CD4-positive, alpha-beta T cell treated with Interleukin-17A for 1 hour (primary cell): Measurements from ENCODE around the gene PTPN11.
"Not testable (repeated sequence)": the region's sequence is repeated elsewhere in the genome, so short reads cannot be mapped to it uniquely, and the experiment has no call there.

Source experiments
- DNase-seq: peaks from one replicate; pipeline ENCODE4 v3.0.0-alpha.2; 2020

The PTPN11 gene

DNA sequence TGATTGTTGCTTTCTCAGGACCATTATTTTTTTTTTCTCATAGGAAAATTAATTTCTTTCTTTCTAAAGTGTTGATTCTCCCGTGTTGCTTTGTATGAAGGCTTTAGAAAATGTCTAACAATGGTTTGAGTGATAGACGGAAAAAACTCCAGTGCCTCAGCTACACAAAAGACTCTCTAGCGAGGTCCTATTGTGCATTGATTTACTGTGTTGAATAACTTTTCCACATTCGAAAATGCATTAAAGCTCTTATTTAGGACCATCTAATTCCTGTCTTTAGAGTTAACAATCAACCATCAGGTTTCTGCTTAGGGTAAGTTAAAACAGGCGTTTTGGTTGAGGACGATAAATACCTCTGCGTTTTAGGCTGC is 99.6 kb downstream of the PTPN11 start:
- no peak for DNase-seq

DNA sequence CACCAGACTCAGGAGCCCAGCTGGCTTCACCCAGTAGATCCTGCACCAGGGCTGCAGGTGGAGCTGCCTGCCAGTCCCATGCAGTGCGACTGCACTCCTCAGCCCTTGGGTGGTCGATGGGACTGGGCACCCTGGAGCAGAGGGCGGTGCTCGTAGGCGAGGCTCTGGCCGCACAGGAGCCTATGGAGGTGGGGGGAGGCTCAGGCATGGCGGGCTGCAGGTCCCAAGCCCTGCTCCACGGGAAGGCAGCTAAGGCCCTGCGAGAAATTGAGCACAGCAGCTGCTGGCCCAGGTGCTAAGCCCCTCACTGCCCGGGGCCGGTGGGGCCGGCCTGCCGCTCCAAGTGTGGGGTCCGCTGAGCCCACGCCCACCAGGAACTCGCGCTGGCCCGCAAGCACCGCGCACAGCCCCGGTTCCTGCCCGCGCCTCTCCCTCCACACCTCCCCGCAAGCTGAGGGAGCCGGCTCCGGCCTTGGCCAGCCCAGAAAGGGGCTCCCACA is 101.1 kb downstream of the PTPN11 start:
- DNase-seq = not testable (repeated sequence)

DNA sequence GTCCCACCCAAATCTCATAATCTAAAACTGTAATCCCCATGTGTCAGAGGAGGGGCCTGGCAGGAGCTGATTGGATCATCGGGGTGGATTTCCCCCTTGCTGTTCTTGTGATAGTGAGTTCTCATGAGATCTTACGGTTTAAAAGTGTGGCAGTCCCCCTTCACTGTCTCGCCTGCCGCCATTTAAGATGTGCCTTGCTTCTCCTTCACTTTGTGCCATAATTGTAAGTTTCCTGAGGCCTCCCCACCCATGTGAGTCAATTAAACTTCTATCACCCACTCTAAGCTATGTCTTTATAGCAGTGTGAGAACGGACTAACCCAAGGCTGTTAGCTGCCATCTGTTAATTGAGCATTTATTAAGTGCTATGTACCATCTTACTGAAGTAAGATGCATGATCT is 105.1 kb downstream of the PTPN11 start:
- DNase-seq = no peak

DNA sequence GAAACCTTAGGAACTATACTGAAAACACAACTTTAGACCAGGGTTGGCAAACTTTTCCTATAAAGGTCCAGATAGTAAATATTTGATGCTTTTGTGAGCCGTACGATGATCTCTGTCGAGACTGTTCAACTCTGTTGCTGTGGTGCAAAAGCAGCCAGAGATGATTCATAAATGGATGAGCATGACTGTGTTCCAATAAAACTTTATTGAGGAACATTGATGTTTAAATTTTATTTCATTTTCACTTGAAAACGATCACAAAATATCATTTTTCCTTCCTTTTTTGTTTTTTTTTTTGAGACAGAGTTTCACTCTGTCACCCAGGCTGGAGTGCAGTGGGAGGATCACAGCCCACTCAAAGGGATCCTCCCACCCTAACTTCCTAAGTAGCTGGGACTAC is 105.5 kb downstream of the PTPN11 start:
- no peak for DNase-seq

DNA sequence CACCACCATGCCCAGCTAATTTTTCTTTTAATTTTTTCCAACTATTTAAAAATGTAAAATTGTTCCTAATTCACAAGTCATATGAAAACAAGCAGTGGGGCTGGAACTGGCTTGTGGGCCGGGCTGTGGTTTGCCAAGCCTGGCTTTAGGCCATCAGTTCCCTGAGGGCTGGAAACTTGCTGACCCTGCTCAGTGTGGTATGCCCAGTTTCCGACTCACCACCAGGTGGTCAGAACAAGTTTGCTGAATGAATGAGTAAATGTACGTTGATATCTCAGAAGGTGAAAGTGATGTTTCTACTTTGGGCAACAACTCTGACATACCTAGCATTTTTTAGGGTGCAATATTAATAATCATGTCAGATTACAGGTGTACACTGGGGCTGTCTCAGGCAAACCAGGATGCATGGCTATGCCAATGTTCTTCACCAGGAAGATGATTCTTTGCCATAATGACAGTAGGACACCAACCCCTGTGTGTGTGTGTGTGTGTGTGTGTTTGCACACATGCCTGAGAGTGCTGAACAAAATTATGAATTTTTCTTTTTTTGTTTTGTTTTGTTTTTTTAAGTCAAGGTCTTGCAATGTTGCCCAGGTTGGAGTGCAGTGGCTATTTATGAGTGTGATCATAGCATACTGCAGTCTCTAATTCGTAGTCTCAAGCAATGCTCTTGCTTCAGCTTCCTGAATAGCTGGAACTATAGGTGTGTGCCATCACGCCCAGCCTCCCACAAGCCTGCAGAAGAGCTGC is 106.1 kb downstream of the PTPN11 start:
- no peak for DNase-seq

DNA sequence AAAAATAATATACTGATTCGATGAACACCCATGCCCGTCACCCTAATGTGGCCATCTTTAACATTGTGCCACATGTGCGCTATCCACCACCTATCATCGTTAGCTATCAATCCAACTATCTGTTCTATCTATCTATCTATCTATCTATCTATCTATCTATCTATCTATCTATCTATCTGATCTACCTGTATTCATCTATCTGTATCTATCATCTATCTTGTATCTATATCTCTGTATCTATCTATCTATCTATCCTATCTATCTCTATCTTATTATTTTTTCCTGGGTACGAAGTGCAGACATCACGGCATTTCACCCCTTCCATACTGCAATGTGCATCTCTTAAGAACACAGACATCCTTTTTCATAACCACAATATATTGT is 106.7 kb downstream of the PTPN11 start:
- no peak for DNase-seq

DNA sequence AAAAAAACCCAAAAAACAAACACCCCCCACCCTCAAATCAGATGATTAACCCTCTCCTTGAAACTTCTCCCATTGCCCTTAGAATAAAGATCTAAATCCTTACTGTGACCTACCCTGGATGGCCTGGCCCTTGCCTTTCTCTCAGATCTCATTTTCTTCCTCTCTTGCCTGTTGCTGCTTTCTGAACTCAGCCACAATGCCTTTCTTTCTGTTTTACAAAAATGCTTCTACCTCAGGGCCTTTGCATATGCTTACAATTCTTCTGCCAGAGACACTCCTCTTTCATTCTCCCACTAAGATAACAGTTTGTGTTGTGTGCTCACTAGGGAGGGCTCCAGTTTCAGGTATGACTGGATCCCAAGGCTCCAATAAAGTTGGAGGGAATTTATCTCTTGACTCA is 108.3 kb downstream of the PTPN11 start:
- no peak for DNase-seq

DNA sequence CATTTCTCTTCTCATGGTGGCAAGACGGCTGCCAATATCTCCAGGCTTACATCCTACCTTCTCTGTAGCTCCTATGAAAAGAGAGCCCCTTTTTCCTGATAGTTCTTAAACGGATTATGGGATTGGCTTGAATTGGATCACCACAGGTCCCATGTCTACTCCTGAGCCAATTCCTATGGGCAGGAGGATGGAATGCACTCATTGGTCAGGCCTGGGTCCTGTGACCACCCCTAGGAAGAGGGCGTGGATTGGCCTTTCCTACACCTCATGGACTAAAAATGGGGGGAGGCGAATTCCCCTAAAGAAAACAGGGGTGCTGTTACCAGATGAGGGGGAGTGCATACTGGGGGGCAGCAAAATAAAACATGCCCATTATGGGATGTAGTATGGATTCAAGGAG is 108.8 kb downstream of the PTPN11 start:
- DNase-seq = no peak

DNA sequence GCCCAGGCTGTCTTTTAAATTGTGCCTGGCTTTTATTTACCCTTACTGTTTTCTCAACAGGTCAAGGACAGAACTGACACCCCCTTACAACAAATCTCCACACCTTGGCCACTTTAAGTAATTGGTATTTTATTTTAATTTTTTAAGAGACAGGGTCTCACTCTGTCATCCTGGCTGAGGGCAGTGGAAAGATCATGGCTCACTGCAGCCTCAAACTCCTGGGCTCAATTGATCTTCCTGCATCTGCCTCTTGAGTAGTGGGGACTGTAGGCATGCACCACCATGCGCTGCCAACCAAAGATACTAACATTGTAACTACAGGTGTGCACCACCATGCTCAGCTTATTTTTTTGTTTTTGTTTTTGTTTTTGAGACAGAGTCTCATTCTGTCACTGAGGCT is 109.8 kb downstream of the PTPN11 start:
- no peak for DNase-seq

DNA sequence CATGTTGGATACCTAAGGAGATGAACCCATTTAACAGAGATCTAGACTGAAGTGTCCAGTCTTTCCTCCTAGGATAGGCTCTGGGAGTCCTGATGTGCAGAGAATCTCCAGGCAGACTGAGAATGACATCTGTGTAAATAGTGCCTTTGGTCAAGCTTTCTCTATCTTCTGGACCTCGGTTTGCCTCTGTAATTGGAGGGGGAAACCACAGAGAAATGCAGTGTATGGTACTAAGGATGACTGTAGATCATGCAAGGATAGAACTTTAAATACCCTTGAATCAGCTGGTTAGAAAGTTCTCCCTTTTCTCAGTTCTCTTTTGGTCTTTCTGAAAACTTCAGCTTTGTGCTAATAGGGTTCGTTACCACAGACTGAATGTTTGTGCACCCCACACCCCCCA is 112.2 kb downstream of the PTPN11 start:
- no peak for DNase-seq

DNA sequence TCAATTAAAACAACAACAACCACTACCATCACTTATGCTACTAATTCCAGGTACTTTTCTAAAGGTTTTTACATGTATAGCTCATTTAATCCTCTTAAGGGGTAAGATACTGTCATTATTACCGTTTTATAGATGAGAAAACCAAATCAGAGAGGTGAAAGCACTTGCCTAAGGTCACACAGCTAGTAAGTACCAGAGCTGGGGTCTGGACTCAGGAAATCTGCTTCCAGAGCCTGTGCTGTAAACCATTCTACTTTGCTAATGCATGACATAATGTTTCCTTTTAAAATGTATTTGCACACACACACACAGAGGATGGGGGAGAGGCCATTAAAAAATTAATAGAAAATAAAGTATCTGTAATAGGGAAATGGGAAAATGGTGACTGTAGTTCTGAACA is 113.4 kb downstream of the PTPN11 start:
- DNase-seq = no peak

DNA sequence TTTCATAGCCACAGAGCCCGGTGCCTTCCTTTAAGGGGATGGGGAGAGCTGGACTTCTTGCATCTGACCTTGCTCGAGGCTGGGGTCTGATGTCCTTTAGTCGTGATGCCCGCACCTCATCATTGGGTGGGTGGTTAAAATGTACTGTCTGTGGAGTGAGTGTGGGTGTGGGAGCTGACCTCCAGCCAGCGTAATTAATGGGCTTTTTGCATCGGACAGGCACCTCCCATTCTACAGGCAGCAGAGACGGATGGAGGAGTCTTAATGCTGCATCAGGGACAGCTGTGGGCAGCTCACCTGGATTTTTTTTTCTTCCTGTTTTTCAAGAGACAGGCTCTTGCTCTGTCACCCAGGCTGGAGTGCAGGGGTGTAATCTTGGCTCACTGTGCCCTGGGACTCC is 114.8 kb downstream of the PTPN11 start:
- DNase-seq = no peak

DNA sequence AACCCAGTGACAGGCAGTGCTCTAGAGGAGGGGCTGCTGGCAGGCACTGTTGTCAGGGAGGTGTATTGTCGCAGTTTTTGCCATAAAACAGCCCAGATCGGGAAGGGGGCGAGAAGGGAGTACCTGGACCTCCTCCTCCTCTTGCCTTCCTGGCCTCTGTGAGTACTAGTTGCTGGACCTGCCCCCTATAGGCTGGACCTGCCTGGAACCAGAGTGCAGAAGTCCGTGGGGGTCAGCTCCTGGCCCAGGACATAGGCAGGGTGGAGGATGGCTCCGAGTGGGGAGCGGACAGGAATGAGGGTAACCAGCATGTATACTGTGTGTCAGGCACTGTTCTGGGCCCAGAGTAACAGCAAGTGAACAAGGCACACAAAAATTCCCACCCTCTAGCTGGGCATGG is 116.3 kb downstream of the PTPN11 start:
- DNase-seq = no peak

DNA sequence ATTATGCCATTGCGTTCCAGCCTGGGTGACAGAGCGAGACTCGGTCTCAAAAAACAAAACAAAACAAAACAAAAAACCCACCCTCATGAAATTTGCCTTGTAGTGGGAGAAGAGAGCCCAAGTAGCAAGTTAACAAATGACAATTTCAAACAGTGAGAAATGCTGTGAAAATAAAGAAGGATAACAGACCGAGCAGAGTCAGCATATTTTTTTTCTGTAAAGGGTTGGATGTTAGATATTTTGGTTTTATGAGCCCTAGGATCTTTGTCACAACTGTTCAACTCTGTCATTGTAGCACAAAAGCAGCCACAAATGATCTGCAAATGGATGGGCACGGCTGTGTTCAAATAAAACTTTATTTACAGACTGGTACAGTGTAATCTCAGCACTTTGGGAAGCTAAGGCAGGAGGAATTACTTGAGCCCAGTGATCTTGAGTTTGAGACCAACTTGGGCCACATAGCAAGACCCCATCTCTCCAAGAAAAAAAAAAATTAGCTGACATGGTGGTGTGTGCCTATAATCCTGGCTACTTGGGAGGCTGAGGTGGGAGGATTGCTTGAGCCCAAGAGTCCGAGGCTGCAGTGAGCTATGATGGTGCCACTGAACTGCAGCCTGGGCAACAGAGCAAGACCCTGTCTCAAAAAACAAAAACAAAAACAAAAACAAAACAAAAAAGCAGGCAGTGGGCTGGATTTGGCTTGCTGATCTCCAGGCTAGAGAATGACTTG is 117.1 kb downstream of the PTPN11 start:
- no peak for DNase-seq

DNA sequence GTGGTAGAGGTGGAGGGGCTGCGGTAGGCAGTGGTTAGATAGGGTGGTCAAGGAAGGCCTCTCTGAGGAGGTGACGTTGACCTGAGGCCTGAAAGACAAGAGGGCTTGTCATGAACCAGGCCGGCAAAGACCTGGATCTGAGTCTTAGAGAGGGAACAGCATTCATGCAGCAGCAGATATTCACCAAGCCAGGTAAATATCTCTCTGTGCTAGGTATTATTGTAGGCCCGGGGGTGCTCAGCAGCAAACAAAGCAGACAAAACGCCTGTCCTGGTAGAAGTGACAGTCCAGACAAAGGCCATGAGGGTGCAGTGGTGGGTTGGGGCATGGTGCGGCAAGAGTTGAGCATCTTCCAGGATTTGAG is 117.6 kb downstream of the PTPN11 start:
- no peak for DNase-seq

DNA sequence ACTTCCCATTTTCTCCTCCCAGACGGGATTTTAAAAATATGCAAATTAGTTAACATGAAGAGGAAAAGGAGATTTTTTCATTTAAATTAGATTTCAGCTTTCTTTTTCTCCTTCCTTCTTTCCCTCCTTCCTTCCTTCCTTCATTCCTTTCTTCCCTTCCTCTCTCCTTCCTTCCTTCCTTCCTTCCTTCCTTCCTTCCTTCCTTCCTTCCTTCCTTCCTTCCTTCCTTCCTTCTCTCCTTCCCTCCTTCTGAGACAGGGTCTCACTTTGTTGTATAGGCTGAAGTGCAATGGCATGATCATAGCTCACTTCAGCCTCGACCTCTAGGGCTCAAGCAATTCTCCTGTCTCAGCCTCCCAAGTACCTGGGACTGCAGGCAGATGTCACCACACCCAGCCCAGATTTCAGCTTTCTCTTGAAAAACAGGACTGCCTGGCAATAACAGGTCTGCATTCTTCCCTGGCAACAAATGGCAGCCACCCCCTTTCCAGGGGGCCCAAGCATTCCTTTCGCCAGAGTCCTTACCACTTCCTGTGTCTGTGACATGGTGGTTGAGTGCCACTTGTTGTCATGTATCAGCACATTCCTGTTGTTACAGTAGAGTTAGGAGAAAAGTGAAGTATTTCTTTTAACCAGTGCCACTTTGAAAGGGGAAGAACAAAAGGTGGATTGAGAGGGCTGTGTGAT is 119.1 kb downstream of the PTPN11 start:
- DNase-seq = no peak

DNA sequence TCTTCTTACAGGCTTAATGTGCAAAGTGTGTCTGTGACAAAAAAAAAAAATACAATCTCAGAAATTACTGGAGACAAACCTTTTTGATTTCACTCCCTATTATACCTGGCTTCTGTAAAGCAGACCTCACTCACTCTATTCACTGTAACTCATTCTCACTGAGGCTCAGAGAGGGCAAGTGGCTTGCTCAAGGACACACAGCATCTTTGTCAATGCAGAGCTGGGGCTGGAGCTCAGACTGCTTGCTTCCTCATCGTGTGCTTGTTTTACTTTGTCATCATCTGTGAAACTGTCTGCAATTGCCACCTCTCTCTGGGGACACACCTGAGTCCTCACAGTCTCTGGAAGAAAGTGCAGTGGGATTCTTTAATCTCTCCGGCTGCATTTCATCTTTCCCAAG is 120.0 kb downstream of the PTPN11 start:
- no peak for DNase-seq

DNA sequence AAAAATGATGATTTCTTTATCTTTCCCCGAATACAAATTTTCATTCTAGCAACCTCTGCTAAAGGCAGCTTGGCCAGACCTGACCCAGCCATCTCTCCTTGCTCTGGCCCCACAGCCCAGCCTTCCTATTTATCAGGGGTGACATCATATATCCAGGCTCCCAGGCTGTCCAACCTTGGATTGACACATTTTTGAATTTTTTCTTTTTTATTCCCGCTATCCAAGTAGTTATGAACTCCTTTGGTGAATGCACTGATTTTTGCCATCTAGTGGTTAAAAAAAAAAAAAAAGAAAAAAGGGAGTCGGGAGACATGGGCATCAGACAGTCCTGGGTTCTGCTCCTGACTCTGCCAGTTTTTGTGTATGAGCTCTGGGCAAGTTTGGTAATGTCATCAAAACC is 120.5 kb downstream of the PTPN11 start:
- DNase-seq = no peak

DNA sequence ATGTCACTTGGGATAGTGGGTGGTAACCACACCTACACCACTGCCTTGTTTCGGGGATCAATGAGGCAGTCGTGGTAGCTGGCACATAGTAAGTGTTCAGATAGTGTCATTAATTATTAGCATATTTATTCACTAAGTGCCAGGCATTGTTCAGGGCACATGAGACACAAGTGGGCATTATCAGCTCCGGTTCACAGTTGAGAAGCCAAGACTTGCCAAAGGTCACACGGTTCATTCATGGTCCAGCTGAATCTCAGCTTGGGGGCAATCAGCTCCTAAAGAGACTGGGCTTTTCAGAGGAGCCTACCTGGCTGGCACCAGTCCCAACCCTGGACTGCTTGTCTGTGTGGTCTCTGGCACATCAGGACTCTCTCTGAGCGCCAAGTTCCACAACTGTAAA is 121.3 kb downstream of the PTPN11 start:
- DNase-seq = no peak

DNA sequence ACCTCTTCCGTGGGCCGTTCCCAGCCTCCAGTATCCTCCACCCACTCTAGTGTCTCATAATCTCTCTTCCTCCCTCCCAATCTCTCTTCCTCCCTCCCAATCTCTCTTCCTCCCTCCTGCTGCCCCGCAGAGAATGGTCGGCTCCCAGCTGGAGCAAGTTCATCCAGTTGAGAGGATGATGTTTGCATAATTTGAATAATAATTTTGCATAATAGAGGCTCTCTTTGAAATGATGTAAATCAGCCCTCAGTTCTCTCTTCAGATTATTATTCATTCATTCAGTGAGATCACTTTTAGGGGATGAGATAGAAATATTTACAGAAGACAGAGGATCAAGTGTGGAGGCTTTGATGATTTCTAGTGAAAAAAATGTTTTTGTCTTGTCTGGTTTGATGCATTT is 125.0 kb downstream of the PTPN11 start:
- DNase-seq = no peak

DNA sequence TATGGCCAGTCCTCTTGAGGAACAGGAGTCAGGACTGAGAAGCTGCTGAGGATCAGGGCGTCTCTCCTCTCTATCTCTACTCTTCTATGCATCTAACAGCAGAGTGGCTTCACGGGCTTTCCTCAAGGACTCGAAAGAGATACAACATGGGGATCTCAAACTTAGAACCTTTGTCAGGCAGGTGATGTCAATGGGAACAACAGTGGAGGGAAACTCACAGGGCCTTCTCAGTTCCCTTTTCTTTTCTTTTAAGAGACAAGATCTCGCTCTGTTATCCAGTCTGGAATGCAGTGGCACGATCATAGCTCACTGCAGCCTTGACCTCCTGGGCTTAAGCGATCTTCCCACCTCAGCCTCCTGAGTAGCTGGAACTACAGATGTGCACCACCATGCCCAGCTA is 127.6 kb downstream of the PTPN11 start:
- DNase-seq = no peak

DNA sequence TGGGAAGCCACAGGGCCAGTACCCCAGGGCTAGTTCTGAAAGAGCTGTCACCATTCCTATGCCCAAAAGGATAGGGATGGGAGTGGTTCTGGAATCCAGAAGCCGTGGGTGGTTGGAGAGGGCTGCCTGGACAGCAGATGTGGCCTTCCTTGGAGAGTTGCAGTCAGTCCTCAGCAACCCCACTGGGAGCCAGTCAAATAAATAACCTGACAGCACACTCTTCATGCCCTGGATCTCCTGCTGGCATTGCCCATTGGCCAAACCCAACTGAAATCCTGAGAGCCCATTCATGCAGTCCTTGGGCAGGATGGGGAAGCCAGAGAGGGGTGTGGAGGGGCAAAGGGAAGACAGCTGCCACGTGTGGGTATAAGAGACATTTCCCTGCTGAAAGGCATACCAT is 128.2 kb downstream of the PTPN11 start:
- DNase-seq = no peak

DNA sequence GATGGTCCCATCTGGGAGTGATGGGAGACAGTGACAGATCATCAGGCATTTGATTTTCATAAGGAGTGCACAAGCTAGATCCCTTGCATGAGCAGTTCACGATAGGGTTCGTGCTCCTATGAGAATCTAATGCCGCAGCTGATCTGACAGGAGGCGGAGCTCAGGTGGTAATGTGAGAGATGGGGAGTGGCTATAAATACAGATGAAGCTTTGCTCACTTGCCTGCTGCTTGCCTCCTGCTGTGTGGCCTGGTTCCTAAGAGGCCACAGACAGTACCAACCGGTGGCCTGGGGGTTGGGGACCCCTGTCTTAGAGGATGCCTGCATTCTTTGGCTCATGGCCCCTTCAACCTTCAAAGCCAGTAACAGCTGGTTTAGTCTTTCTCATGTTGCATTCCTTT is 130.3 kb downstream of the PTPN11 start:
- no peak for DNase-seq

DNA sequence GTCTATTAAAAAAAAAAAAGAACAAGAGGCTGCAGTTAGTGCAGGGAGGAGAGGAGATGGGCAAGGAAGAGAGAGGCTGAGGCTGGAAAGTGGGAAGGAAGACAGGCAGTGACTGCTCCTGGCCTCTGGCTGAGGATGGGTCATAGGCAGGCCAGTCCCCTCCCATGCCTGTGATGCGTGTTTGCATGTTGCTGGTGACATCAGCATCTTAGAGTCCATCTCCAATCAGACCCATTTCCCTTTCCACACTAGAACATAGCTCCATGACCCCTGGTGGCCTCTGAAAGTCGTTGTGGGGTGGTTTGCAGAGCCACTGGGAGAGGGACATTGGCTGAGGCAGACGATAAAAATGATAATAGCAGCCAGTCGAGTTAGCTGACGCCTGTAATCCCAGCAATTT is 132.9 kb downstream of the PTPN11 start:
- DNase-seq = no peak
